ENCODE results near the gene NSUN2. TPM values are rescaled to one million over a fixed set of nuclear protein-coding genes. Genes with fewer than 3 reads are reported as not detected.
"Not testable (repeated sequence)": the region's sequence is repeated elsewhere in the genome, so short reads cannot be mapped to it uniquely, and the experiment has no call there.

NSUN2 gene
- polyA plus RNA-seq (ENCODE audit: insufficient read length in 3 of 3) = 10 to 100 TPM; 49.8 to 82.4 (median 51.1) TPM
- long read RNA-seq, donor 1, partial matches to known transcripts = 0 of 5 reads
- long read RNA-seq, donor 1, other reads (novel, unspliced or antisense) = 0 of 5 reads
- long read RNA-seq, donor 2, transcript NSUN2-201 (19 exons, 3,303 nt) = major isoform, 7 of 9 reads
- long read RNA-seq, donor 2, partial matches to known transcripts = 0 of 9 reads
- long read RNA-seq, donor 2, other reads (novel, unspliced or antisense) = 0 of 9 reads
- long read RNA-seq, donor 3, transcript NSUN2-201 (19 exons, 3,303 nt) = major isoform, 9 of 24 reads
- long read RNA-seq, donor 3, partial matches to known transcripts = 0 of 24 reads
- long read RNA-seq, donor 3, other reads (novel, unspliced or antisense) = 12 of 24 reads
- long read RNA-seq, donor 4, transcript NSUN2-201 (19 exons, 3,303 nt) = major isoform, 8 of 9 reads
- long read RNA-seq, donor 4, partial matches to known transcripts = 0 of 9 reads
- long read RNA-seq, donor 4, other reads (novel, unspliced or antisense) = 0 of 9 reads
- long read RNA-seq, donor 5 = 0 reads
- long read RNA-seq, donor 6, partial matches to known transcripts = 0 of 6 reads
- long read RNA-seq, donor 6, other reads (novel, unspliced or antisense) = 0 of 6 reads
- long read RNA-seq, donor 7, transcript NSUN2-201 (19 exons, 3,303 nt) = major isoform, 6 of 57 reads
- long read RNA-seq, donor 7, partial matches to known transcripts = 46 of 57 reads
- long read RNA-seq, donor 7, other reads (novel, unspliced or antisense) = 5 of 57 reads
- long read RNA-seq, donor 8 = 0 reads
- long read RNA-seq, donor 9, transcript NSUN2-201 (19 exons, 3,303 nt) = major isoform, 6 of 7 reads
- long read RNA-seq, donor 9, partial matches to known transcripts = 0 of 7 reads
- long read RNA-seq, donor 9, other reads (novel, unspliced or antisense) = 0 of 7 reads
- long read RNA-seq, donor 10, partial matches to known transcripts = 0 of 5 reads
- long read RNA-seq, donor 10, other reads (novel, unspliced or antisense) = 0 of 5 reads
- long read RNA-seq, donor 11, partial matches to known transcripts = 0 of 2 reads
- long read RNA-seq, donor 11, other reads (novel, unspliced or antisense) = 0 of 2 reads
- long read RNA-seq, donor 12, partial matches to known transcripts = 0 of 3 reads
- long read RNA-seq, donor 12, other reads (novel, unspliced or antisense) = 0 of 3 reads
- long read RNA-seq, donor 13 = 0 reads
- long read RNA-seq, donor 14, transcript NSUN2-201 (19 exons, 3,303 nt) = major isoform, 5 of 5 reads
- long read RNA-seq, donor 14, partial matches to known transcripts = 0 of 5 reads
- long read RNA-seq, donor 14, other reads (novel, unspliced or antisense) = 0 of 5 reads
- long read RNA-seq, donor 15, partial matches to known transcripts = 0 of 1 reads
- long read RNA-seq, donor 15, other reads (novel, unspliced or antisense) = 0 of 1 reads
- long read RNA-seq, donor 16, transcript NSUN2-201 (19 exons, 3,303 nt) = major isoform, 10 of 15 reads
- long read RNA-seq, donor 16, partial matches to known transcripts = 0 of 15 reads
- long read RNA-seq, donor 16, other reads (novel, unspliced or antisense) = 0 of 15 reads

DNA sequence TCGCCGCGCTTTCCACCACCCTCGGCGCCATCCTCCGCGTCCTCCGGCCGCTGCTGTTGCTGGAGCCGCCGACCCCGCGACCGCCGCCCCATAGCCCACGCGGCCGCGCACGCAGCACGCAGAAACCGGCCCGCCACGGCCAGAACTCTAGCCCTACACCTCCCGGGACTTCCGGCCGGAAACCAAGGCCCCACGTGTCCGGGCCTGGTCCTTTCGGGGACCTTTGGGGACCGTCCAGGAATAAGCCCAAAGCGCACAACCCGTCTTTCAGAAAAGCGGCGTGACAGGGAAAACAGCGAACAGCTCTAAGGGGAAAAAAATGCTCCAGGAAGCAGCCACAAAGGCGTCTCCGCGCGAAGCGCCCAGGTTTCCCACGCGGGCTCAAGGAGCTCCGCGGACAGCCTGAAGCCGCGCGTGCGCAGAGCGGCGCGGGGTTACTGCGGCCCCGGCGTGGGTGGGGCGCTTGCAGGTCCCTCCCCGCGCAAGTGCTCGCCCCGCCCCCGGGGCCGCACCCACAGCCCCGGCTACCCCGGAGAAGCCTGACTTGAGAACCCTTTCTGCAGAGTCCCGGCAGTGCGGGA lies at the start of gene NSUN2, which contains the start of gene SRD5A1:
Gene NSUN2 (minus strand): TSS at position 157 of the 581 bp plus-strand sequence. CDS start 65 bp downstream, at position 92.
Gene SRD5A1 (plus strand): TSS at position 553 of the 581 bp plus-strand sequence. CDS start 137 bp downstream, outside the sequence.
- peak; percentile 77 to 94 (median 88) for DNase-seq (ENCODE audit: extremely low read depth in 1 of 11, low read depth in 9 of 11, low spot score in 4 of 11)

DNA sequence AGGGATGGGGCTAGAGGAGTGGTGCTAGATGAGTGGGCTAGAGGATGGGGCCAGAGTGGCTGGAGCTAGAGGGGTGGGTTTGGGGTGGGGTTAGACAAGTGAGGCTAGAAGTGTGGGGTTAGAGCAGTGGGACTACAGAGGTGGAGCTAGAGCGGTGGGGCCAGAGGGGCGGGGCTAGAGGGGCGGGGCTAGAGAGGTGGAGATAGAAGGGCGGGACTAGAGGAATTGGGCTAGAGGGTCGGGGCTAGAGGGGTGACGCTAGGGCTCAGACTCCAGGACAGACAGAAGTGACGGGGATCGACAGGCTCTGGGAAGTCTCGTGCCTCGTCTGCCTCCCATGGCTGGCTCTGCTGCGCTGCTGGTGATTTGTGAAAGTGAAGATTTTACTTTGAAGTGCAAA lies 49.4 kb upstream of the NSUN2 start:
- no peak for DNase-seq (ENCODE audit: extremely low read depth in 1 of 11, low read depth in 9 of 11, low spot score in 4 of 11)

DNA sequence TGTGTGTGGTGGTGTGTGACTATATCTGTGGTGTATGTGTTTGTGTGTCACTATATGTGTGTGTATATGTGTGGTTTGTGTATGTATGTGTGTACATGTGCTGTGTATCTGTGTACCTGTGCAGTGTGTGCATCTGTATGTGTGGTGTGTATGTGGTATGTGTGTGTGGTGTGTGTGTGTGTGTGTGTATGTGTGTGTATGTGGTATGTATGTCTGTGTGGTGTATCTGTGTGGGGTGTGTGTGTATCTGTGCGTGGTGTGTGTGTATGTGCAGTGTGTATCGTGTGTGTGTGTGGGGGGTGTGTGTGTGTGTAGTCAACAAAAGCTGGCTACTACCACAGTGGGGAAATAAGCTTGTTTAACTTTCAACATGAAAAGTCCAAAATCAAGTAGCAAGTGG lies 48.8 kb upstream of the NSUN2 start:
- no peak for DNase-seq (ENCODE audit: extremely low read depth in 1 of 11, low read depth in 9 of 11, low spot score in 4 of 11)

DNA sequence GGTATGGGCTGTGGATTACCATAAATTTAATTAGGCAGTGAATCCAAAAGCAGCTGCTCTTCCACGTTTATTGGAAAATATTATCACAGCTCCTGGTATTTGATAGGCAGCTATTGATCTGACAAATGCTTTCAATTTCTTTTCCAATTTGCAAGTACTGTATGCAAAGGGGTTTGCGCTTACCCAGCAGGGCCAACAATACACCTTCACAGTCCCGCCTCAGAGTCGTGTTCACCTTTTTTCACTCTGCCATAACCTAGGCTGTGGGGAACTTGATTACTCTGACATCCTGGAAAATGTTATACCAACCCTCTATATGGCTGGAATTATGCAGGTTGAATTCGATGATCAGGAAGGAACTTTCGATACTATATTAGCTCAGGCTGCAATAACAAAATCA lies 48.1 kb upstream of the NSUN2 start:
- no peak for DNase-seq (ENCODE audit: extremely low read depth in 1 of 11, low read depth in 9 of 11, low spot score in 4 of 11)

DNA sequence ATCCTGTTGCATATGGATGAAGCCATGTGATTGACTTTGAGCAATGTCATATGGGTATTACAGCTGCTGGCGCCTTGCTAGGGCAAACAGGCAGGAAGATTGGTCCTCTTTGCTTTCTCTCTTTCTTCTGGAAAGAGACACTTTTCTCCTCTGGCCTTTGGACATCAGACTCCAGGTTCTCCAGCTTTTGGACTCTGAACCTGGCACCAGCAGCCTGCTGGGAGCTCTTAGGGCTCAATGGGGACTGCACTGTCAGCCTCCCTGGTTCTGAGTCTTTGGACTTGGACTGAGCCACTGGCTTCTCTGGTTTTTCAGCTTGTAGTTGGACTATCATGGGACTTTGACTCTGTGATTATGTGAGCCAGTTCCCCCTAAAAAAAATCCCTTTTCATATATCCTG lies 45.5 kb upstream of the NSUN2 start:
- no peak for DNase-seq (ENCODE audit: extremely low read depth in 1 of 11, low read depth in 9 of 11, low spot score in 4 of 11)

DNA sequence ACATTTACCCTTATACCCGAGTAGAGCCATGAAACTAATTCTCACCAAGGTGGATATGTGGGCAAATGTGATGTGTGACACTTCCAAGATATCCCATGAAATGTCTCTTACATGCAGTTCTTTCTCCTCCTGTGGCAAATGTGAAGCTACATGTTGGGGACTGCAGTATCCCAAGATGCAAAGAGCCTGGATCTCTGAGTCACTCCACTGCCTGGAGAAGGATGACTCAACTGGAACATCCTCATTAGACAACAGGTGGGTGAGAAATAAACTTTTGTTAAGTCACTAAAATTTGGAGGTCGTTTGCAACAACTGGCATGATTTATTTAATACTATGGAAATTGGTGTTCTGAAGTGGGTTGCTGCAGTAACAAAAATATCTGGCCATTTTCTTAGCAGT lies 43.9 kb upstream of the NSUN2 start:
- DNase-seq (ENCODE audit: extremely low read depth in 1 of 11, low read depth in 9 of 11, low spot score in 4 of 11) = no peak

DNA sequence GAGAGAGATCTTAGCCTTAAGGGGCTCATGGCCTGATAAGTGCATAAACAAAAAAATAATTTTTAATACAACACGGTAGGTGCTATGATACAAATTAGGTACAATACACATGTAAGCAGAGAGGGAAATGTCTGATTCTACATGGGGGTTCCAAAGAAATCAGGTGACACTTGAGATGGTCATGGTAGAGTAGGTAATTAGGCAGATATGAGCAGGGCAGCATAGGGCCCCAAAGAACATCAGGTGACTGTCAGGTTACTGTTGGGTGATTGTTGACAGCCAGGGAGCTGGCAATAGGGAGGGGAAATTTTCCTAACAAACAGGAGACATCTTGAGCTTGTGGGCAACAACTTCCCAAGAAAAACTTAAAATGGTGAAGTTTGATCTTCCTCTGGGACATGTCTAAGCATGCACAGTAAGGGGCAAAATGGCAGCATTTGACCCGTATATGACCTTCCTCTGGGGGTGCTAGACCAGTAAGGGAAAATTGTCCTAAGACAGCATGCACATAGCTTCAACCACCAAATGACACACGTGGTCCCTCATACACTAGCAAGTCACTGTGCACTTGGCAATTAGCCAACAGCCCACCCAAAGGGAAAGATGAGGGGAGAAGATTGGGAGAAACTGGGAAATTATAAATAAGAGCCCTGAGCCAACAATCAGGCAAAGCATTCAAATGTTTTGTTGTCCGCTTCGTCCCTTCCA lies 43.1 kb upstream of the NSUN2 start:
- no peak for DNase-seq (ENCODE audit: extremely low read depth in 1 of 11, low read depth in 9 of 11, low spot score in 4 of 11)

DNA sequence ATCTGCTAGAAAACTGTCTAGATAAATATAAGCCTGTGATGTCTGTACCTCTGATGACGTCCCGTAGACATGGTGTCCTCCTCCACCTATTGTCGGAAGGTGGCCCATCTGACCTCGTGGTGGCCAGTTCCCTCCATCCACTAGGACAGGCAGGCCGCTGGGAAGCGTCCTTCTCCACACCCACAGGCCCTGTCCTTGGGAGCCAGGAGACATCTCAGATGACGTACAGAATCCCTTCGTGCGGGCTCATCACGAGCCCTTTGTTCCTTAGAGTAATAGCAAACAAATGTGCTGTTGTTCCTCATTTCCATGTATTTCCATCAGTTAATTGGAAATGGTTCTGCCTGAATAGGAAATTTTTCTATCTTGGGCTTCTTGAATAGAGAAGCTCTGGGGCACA lies 42.0 kb upstream of the NSUN2 start:
- DNase-seq (ENCODE audit: extremely low read depth in 1 of 11, low read depth in 9 of 11, low spot score in 4 of 11) = no peak

DNA sequence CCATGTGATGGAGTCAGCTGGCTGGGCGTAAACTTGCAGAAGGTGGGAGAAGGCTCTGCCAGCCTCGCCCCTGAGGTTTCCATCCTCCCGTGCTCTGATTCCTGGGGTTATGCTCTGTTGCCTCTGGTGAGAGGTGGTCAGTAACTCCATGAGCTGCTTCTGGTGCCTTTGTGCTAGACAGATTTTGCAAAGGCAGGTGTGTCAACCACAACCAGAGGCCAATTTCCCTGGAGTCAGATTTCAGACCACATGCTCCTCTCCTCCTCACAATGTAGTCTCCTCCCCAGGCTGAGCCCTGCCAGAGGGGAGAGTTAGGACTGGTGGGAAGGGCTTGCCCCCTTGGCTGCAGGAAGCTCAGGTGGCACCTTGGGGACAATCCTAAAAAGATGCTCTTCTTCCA lies 41.6 kb upstream of the NSUN2 start:
- DNase-seq (ENCODE audit: extremely low read depth in 1 of 11, low read depth in 9 of 11, low spot score in 4 of 11) = no peak

DNA sequence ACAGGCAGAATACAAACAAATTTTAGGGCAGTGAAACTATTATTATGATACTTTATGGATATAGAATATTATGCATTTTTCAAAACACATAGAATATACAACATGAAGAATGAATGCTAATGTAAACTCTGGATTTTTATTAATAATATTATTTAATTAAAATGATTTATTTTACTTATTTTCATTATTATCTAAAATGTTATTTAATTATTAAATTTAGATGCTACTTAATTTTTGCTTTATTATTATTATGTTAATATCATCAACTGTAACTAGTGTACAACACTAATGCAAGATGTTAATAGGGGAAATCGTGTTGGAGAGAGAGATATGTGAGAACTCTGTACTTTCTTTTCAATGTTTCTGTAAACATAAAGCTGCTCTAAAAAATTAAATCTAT lies 41.1 kb upstream of the NSUN2 start:
- no peak for DNase-seq (ENCODE audit: extremely low read depth in 1 of 11, low read depth in 9 of 11, low spot score in 4 of 11)

DNA sequence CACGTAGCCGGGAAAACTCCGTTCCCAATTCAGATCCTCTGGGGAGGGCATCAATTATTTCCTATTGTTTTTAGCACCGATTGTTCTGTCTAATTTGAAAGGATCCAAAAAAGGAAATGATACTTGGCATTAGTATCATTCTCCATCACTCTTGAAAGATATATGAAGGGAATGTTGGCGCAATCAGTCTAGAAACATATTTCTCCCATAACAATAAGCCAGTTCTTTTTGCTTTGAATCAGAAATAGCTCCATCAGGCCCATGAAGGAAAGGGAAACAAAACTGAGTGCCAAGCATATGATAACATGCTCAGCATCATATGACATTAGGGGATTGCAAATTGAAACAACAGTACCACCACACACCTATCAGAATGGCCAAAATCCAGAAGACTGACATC lies 40.2 kb upstream of the NSUN2 start:
- no peak for DNase-seq (ENCODE audit: extremely low read depth in 1 of 11, low read depth in 9 of 11, low spot score in 4 of 11)

DNA sequence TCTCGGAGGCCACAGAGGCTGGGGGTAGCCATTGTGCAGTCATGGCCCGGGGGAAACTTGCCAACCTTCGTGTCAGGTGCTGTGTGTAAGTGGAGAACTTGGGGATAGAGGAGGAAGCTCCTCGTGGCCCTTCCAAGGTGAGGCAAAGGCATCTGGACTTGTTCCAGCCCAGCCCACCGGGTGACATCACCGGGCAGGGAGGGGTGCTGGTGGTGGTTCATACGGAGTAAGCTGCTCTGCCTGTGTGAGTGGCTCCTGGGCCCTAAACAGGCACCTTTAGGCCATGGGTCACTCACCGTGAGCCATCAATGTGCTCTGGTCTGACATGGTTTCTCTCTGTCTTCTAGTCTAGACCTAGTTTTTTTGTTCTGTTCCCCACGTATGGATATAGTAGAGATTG lies 35.9 kb upstream of the NSUN2 start:
- not testable (repeated sequence) for DNase-seq (ENCODE audit: extremely low read depth in 1 of 11, low read depth in 9 of 11, low spot score in 4 of 11)

DNA sequence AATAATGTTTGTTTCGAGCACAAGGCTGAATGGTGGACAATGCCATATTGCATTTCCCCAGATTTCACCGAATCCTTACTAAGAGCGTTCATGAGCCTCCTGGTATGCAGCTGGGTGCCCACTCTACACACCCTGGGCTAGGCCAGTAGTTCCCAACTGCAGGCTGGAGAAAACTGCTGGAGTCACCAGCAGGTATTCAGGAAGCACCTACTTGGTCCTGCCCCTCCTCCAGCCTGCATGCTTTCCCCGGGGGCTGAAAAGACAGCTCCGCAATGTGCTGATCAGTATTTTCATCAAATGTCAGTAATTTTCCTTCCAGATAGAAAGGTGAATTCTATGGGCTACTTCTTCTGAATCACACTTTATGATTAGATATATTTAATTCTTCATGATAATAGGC lies 34.8 kb upstream of the NSUN2 start:
- no peak for DNase-seq (ENCODE audit: extremely low read depth in 1 of 11, low read depth in 9 of 11, low spot score in 4 of 11)

DNA sequence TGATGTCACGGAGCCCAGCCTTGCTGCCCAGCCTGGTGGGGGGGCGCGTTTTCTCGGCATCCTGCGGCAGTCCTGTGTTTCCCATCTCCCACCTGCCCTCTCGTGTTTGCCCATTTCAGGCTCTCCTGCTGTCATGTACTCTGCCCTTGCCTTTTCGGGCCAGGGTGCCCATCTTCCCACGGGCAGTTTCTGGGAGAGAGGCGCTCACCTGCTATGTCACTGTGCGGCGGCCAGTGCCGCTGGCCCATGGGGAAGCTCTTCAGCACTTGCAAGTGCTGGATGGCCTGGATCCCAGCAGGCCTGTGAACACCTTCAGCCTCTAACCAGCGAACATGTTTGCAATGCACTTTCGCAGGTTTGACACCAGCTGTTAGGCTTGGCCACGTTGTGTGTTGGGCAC lies 33.9 kb upstream of the NSUN2 start:
- no peak for DNase-seq (ENCODE audit: extremely low read depth in 1 of 11, low read depth in 9 of 11, low spot score in 4 of 11)

DNA sequence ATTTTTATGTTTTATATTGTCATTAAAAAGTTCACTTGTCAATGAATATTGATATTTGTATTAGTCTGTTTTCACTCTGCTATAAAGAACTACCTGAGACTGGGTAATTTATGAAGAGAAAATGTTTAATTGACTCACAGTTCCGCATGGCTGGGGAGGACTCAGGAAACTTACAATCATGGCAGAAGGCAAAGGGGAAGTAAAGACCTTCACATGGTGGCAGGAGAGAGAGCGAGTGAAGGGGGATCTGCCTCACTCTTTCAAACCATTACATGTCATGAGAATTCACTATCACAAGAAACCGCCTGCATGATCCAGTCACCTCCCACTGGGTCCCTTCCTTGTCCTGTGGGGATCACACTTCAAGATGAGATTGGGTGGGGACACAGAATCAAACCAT lies 27.8 kb upstream of the NSUN2 start:
- DNase-seq (ENCODE audit: extremely low read depth in 1 of 11, low read depth in 9 of 11, low spot score in 4 of 11) = no peak

DNA sequence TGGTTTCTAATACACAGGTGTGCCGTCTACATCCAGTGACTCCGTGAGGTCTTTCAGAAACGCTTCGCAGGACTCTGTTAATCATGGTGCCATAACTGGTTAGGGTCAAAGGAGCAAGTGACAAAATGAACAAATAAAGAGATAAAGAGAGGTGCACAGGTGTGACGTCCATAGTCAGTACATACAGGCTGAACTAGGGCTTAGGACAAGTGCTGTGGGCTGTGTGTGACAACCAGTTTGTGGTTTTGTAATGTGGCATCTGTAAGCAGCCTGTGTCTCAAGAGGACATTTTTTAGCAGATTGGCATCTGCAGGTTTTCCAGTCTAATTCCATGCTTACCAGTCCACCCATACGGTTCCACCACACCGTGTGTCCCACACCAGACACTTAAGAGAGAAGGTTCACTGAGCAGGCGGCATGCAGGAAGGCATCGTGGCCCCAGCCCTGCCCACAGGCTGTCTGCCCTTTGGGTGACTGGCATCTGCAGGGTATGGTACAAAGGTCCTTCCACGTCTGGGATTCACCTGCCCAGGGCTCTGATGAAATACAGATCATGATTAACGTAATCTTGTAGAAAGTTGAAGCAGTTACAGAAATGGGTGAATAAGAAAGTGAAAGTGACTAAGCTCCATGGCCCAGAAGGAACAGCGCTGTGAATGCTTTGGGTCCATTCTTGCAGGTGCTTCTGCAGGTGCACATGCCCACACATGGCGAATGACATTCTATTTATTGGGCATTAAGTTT lies 27.3 kb upstream of the NSUN2 start:
- DNase-seq (ENCODE audit: extremely low read depth in 1 of 11, low read depth in 9 of 11, low spot score in 4 of 11) = no peak

DNA sequence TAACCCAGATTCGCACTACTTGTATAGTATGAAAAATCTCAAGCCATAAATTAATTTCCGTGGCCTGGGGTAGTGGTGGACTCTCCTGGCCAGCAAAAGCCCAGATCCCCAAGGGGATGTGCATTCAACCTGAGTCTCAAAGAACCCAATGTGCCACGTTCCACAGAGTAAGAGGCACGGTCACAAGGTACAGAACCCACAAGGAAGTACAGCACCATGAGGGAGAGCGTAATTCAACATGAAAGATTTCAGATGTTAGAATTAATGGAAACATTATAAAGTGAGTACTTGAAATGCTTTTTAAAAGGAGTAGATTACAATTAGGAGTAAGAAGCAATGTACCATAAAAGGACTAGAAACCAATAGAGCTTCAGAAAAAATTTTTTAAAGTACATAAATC lies 23.8 kb upstream of the NSUN2 start:
- no peak for DNase-seq (ENCODE audit: extremely low read depth in 1 of 11, low read depth in 9 of 11, low spot score in 4 of 11)
